Skin epidermis (tissue), 12 donors: ENCODE results near the gene GNAZ.
A peak's percentile ranks its signal among the peaks of the same experiment; 100 is the strongest.

Experiments used
- H3K27ac ChIP-seq, 21 experiments: fragments of 200-600 bp; sonication (generic) in 11 of 21; one replicate each; pipeline ENCODE4 v1.5.0; 2020; ENCODE audit warnings: mild to moderate bottlenecking in 3 of 21, inconsistent platforms in 2 of 21, moderate library complexity in 2 of 21
- H3K4me3 ChIP-seq, 7 experiments: fragments of 200-600 bp; sonication (generic) in 2 of 7; one replicate each; pipeline ENCODE4 v1.5.0; 2020; ENCODE audit warnings: inconsistent platforms in 2 of 7, mild to moderate bottlenecking in 2 of 7, moderate library complexity in 1 of 7

GNAZ gene

GRCh38 chr22:23088199-23088604, 17.9 kb downstream of the GNAZ start:
- H3K27ac ChIP-seq: no peak overlapping the region
- no peak overlapping the region for H3K4me3 ChIP-seq

GRCh38 chr22:23089010-23089409, 18.7 kb downstream of the GNAZ start:
- H3K27ac ChIP-seq: no peak overlapping the region
- H3K4me3 ChIP-seq: no peak overlapping the region

GRCh38 chr22:23089633-23090456, 19.5 kb downstream of the GNAZ start:
- Histone ChIP-seq H3K4me3 (no peak overlapping the region), H3K27ac (no peak overlapping the region)

GRCh38 chr22:23090457-23090835, 20.1 kb downstream of the GNAZ start:
- no peak overlapping the region for H3K4me3 ChIP-seq
- H3K27ac ChIP-seq: no peak overlapping the region

- no peak overlapping the region for H3K4me3 ChIP-seq
Measured at GRCh38 chr22:23091760-23092159, 21.4 kb downstream of the GNAZ start.

GRCh38 chr22:23092217-23092955, 22.1 kb downstream of the GNAZ start:
- Histone ChIP-seq H3K27ac (no peak overlapping the region), H3K4me3 (no peak overlapping the region)

More at GRCh38 chr22:23091760-23092159, 21.4 kb downstream of the GNAZ start:
- H3K27ac ChIP-seq: no peak overlapping the region

GRCh38 chr22:23093051-23093788, 22.9 kb downstream of the GNAZ start:
- no peak overlapping the region for H3K27ac ChIP-seq
- no peak overlapping the region for H3K4me3 ChIP-seq

- no peak overlapping the region for H3K4me3 ChIP-seq
- no peak overlapping the region for H3K27ac ChIP-seq
Measured at GRCh38 chr22:23094260-23094659, 23.9 kb downstream of the GNAZ start.

- Histone ChIP-seq H3K4me3 (no peak overlapping the region), H3K27ac (no peak overlapping the region)
Measured at GRCh38 chr22:23094695-23095681, 24.7 kb downstream of the GNAZ start.

GRCh38 chr22:23095733-23096342, 25.5 kb downstream of the GNAZ start:
- Histone ChIP-seq H3K27ac (no peak overlapping the region), H3K4me3 (no peak overlapping the region)

GRCh38 chr22:23097412-23098229, 27.3 kb downstream of the GNAZ start:
- Histone ChIP-seq H3K4me3 (no peak overlapping the region), H3K27ac (no peak overlapping the region)

- no peak overlapping the region for H3K4me3 ChIP-seq
- peak overlapping the region in 1 of 21 experiments; percentile 39 for H3K27ac ChIP-seq
Measured at GRCh38 chr22:23098230-23098705, 27.9 kb downstream of the GNAZ start.

GRCh38 chr22:23098718-23099530, 28.6 kb downstream of the GNAZ start:
- Histone ChIP-seq H3K4me3 (no peak overlapping the region), H3K27ac (peak overlapping the region in 2 of 21 experiments; percentile 6 to 39)

- Histone ChIP-seq H3K27ac (no peak overlapping the region), H3K4me3 (no peak overlapping the region)
Measured at GRCh38 chr22:23099531-23099804, 29.1 kb downstream of the GNAZ start.

- Histone ChIP-seq H3K4me3 (no peak overlapping the region), H3K27ac (no peak overlapping the region)
Measured at GRCh38 chr22:23100124-23100801, 29.9 kb downstream of the GNAZ start.

GRCh38 chr22:23101524-23101923, 31.2 kb downstream of the GNAZ start:
- Histone ChIP-seq H3K4me3 (no peak overlapping the region), H3K27ac (no peak overlapping the region)
